ENCODE data around the gene MPP1.
A peak's percentile ranks its signal among the peaks of the same experiment; 100 is the strongest.

The MPP1 gene

GRCh38 chrX:154774622-154775021 lies 30.7 kb downstream of the MPP1 start:
- DNase-seq, result no peak

GRCh38 chrX:154762537-154763296 lies 42.6 kb downstream of the MPP1 start, which contains the start of gene DKC1:
TSS of gene DKC1 (plus strand) at chrX:154762864. CDS start at chrX:154762966, 102 bp downstream.
- peak; percentile 88 for DNase-seq

- DNase-seq, result no peak
Measured at GRCh38 chrX:154761977-154762536, 43.2 kb downstream of the MPP1 start.

GRCh38 chrX:154758696-154759095 lies 46.6 kb downstream of the MPP1 start:
- DNase-seq, result no peak

- no peak for DNase-seq
Measured at GRCh38 chrX:154751669-154752271, 53.5 kb downstream of the MPP1 start.

GRCh38 chrX:154751203-154751668 lies 54.0 kb downstream of the MPP1 start:
- peak; percentile 31 for DNase-seq

GRCh38 chrX:154750301-154751202 lies 54.7 kb downstream of the MPP1 start, which contains the start of gene GAB3:
TSS of gene GAB3 (minus strand) at chrX:154751077. CDS start at chrX:154751025, 52 bp downstream.
- DNase-seq, result peak; percentile 21

- no peak for DNase-seq
Measured at GRCh38 chrX:154749856-154750255, 55.4 kb downstream of the MPP1 start.

- DNase-seq, result peak; percentile 24
Measured at GRCh38 chrX:154748712-154749339, 56.5 kb downstream of the MPP1 start.

- DNase-seq, result no peak
Measured at GRCh38 chrX:154742613-154743012, 62.7 kb downstream of the MPP1 start.

GRCh38 chrX:154739952-154740465 lies 65.3 kb downstream of the MPP1 start:
- DNase-seq, result peak; percentile 45

GRCh38 chrX:154738011-154738738 lies 67.1 kb downstream of the MPP1 start:
- DNase-seq, result peak; percentile 51

GRCh38 chrX:154737136-154737535 lies 68.1 kb downstream of the MPP1 start:
- DNase-seq, result no peak

GRCh38 chrX:154735695-154736393 lies 69.4 kb downstream of the MPP1 start:
- no peak for DNase-seq

- peak; percentile 88 for DNase-seq
Measured at GRCh38 chrX:154734061-154734781, 71.1 kb downstream of the MPP1 start.

- DNase-seq, result no peak
Measured at GRCh38 chrX:154733066-154733425, 72.2 kb downstream of the MPP1 start.

GRCh38 chrX:154732421-154733065 lies 72.7 kb downstream of the MPP1 start:
- DNase-seq, result peak; percentile 22

- DNase-seq, result no peak
Measured at GRCh38 chrX:154731881-154732280, 73.4 kb downstream of the MPP1 start.

GRCh38 chrX:154731184-154731583 lies 74.1 kb downstream of the MPP1 start:
- DNase-seq, result no peak

Measured in GF-D8 (cell line).